Putamen (tissue), 1 donor: Measurements from ENCODE around the gene ZFPM1.
"Not testable (repeated sequence)": the region's sequence is repeated elsewhere in the genome, so short reads cannot be mapped to it uniquely, and the experiment has no call there.

Source experiments
- DNase-seq: peaks from one replicate; pipeline ENCODE4 v3.0.0-alpha.2; 2016; ENCODE audit warnings: low spot score

ZFPM1 gene

GRCh38 chr16:88511906-88512305 is 58.8 kb downstream of the ZFPM1 start:
- no peak for DNase-seq

DNA sequence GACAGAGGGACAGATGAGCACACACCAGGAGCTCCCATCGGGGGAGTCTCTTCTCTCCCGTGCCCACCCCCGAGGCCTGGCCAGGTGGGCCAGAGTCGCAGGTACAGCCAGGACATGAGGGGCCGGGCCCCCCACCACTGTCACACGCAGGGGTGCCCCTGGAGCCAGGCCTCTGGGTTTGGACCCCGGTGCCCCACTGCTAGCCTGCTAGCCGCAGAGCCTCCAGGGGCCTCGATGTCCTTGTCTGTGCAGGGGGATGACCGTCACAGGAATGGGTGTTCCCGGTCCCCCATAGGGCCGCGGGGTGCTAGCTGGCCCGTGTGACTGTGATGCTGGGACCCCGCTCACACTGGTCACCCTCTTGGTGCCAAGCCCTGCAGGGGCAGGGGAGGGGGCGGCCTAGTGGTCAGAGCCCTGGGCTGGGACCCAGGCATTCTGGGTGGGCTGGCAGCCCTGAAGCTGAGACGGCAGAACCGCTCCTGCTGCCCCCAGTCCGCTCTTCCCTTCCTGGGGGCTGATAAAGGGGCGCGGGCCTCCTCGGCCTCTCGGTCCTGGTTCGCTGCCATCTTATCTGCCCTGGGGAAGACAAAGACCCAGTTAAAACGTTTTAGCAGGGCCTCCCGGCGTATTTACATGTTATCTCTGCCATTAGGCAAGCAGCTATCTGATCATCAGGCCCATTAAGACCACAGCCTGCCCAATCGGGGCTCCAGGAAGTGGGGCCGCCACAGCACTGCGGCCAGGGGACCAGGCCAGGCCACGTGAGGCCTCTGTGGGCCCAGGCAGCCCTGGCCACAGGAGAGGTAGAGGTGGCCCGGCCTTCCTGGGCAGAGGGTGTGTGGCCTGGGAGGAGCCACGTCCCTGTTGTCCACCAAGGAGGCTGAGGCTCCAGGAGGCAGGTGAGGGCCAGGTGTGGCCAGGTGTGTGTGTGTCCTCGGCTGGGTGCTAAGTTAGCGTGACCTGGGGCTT is 59.9 kb downstream of the ZFPM1 start:
- no peak for DNase-seq

DNA sequence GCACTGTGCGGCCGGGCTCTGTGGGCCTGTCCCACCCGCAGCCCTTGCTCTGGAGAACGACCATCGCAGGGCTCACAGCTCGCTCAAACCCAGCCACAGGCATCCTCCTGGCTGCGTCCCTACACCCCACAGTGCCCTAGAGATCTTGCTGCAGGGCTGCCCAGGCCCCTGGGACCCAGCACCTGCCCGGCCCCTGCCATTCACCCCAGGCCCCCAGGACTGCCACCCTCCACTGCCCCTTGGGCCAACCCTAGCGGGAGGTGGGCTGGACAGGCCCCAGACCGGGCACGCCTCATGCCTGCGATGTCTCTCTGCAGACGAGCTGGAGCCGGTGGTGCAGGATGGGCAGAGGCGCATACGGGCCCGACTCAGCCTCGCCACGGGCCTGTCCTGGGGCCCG is 61.0 kb downstream of the ZFPM1 start:
- no peak for DNase-seq

DNA sequence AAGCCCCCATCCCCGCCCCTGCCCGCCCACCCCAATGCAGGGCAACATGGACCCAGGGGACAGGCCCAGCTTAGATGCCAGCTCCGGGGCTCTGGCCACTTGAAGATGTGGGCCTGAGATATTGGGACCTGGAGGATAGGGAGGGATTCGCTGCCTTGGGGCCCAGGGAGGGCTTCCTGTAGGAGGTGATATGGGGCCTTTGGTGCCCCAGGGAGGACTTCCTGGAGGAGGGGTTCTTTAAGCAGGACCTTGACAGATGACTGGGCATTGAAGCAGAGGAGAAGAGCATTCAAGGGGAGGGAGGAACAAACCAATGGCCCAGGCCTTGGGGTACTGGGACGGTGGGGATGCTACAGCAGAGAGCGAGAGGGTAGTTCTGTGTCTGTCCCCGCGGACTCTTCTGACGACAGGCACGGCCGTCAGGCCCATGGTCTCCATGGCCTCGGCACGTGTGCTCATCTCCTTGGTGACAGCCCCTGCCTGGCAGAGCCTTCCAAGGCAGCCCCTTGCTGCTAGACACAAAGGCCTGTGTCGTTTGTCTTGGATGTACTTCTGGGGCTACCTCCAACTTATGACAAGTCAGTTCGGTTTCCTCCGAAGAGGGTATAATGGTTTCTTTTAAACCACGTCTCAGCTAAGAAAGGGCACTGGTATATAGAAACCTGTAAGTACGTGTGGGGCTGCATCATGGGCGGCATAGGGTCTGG is 61.6 kb downstream of the ZFPM1 start:
- no peak for DNase-seq

DNA sequence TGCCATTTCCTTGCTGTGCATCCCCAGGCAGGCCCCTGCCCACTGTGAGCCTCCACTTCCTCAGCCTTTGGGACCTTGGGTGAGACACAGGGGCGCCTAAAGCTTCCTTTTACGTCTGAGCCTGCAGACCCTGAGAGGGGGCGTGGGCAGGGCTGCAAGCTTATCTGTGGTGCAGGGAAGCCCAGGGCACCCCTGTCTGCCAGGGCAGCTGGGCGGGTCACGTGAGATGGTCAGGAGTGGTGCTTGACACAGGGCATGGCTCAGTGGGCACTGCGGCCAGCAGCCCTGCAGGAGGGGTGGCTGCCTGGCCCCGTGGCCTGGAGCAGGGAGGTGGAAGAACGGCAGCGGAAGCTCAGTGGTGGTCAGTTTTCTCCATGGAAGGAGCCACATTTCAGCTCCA is 62.3 kb downstream of the ZFPM1 start:
- no peak for DNase-seq

GRCh38 chr16:88515925-88516594 is 63.0 kb downstream of the ZFPM1 start:
- DNase-seq = no peak

DNA sequence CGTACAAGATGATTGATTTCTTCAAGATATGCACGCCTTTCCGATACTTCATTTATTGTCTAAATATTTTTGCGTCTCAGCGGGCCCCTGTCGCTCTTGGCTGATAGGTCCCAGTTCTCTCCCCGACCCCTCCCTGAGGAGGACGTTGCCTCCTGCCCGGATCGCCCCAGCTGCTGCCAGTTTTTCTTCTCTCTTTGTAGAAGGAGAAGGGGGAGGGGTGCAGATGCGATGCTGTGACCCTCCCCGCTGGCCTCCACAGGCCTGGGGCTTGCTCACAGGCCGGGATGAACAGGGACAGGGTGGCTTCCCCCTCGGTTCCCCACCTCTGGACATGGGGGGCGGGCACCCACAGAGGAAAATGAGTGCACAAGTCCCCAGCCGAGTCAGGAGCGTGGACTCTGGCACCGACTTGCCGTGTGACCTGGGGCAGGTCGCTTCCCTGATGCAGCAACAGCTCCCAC is 63.6 kb downstream of the ZFPM1 start:
- no peak for DNase-seq

- not testable (repeated sequence) for DNase-seq
Measured at GRCh38 chr16:88517208-88517774, 64.2 kb downstream of the ZFPM1 start.

- DNase-seq = not testable (repeated sequence)
Measured at GRCh38 chr16:88518411-88519111, 65.5 kb downstream of the ZFPM1 start.

DNA sequence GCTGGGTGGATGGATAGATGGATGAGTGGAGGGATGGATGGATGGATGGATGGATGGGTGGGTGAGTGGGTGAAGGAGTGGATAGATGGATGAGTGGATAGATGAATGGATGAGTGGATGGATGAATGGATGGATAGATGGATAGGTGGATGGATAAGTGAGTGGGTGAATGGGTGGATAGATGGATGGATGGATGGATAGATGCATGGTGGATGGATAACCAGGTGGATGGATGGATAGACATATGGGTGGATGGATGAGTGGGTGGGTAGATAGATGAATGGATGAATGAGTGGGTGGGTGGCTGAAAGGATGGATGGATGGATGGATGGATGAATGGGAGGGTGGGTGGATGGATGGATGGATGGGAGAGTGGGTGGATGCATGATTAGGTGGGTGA is 66.2 kb downstream of the ZFPM1 start:
- no peak for DNase-seq

- DNase-seq = no peak
Measured at GRCh38 chr16:88519938-88520653, 67.0 kb downstream of the ZFPM1 start.

GRCh38 chr16:88521674-88522073 is 68.6 kb downstream of the ZFPM1 start:
- no peak for DNase-seq

DNA sequence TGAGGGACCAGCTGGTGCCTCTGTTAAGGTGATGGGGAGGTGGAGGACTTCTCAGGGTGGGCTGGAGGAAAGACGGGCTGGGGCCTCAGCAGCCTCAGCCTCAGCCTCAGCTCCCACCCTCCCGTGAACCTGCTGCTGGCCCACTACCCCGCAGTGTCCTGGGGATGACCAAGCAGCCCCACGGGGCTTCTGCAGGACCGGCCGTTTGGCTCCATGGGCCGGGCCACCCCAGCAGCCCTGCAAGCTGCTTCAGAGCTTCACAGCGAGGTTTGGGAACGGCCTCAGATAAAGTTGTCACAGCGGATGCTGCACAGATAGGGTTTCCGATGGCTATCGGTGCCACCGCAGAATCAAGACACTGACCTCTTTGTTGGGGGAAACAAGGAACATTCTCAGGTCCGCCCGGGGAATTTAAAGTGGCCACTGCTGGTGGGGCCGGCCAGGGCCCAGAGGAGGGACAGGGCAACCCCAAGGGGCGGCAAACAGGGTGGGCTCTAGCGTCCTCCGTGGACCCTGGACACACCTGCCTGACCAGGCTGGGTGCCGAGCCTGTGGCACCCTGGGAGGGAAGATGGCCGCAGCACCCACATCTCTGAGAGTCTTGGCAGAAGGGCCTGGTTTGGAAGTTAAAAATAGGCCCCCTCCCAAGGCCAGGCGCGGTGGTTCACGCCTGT is 69.3 kb downstream of the ZFPM1 start:
- no peak for DNase-seq

DNA sequence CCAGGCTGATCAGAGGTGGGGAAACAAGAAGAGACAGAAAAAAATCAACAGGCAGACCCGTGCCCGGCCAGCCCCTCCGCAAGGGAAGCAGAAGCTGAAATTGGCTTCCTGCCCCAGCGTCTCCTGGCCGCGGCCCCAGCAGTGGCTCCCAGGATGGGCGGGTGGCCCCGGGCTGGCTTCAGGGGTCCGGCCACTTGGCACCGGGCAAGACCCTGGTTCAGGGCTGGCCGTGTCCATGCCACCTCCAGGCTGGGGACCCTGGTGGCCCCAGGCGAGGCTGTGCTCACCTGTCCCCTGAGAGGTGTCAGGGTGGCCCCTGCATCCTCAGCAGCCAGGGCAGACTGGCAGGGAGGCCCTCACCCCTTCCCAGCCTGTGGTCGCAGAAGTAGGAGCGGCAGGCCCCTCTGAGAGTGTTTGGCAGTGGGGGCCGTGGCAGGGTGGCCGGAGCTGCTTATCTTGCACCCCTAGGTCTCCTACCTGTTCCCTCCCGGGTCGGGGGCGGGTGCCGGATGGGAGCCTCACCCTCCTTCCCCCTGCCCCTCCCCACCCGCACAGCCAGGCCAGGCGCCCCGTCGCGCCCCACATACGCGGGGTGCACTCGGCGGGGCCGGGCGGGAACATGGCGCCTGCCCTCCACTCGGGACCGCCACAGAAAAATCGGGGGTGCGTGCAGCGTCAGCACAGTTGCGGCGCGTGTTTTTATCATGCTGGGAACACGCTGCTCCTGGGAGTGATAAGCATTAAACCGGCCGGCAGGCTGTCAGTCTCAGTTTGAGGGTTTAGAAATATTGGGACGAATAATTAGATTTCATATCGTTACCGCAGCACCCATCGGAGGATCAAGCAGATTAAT is 70.5 kb downstream of the ZFPM1 start:
- DNase-seq = no peak

DNA sequence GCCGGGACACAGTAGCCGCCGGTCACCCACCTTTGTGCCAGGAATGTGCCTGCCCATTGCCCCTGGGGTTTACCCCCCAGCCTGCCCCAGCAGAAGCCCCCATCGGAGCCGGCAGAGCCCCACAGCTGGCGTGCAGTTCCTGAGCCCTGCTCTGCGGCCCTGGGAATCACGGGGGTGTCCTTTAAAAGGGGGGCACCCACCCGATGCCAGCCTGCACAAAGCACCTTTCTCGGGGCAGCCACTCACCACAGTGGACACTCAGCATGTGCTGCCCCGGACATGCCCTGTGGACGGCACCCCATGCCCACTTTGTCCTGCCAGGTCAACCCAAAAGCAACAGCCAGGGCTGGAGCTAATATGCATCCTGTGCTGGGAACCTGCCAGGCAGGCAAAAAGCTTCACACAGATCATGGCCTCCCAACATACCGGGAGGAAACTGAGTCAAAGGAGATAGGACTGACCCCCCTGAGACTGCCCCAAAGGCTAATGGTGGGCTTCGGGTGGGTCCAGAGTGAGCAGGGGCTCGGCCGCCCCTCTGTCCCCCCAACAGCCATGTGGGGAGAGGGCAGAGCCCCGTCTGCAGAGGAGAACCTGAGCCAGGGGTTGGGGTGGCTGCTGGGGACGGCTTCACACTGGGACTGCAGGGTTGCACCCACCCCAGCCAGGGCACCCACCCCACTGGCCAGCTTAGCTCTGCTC is 71.3 kb downstream of the ZFPM1 start:
- no peak for DNase-seq

DNA sequence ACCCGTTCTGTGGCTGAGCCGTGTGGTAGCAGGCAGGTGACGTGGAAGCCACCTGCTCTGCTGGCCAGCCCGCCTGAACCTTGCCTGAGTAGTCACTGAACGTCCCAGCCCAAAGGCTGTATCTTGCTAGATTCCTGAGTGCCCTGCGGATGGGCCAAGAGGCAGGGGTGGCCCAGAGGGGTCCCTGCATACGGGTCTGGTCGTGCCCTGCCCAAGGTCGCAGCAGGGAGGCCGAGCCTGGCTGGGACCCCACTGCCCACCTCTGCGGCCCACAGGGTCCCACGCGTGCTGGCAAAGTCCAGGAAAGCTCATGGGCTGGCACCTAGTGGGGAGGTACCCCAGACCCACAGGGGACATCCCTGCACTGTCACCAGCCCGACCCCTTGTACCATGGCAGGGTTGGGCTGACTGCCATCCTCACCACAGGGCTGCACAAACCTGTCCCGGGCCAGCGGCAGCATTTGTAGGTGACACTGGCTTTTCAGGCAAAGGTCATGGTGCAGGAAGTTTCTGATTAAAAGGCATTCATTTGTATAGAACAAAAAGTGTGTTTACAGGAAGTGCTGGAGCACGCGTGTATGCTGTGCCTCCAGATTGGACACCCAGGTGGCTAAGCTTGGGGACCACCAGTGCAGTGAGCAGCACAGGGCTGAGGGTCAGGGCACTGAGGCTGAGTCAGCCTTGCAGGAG is 72.0 kb downstream of the ZFPM1 start:
- DNase-seq = no peak

DNA sequence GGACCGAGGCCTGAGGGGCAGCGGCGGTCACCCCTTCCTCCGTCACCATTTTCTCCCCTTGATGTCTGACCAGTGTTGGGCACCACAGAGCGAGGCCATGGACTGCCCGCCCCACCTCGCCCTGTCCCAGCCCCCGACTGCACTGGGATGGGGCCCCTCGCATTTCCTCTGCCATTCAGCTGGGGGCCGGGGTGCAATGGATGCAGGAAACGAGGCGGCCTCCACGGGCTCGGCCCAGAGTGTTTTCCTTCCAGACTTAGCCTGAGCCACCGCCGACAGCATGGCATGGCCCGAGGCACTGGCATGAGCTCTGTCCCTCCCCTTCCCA is 72.5 kb downstream of the ZFPM1 start:
- no peak for DNase-seq
